ENCODE results near the gene LMO7.

The LMO7 gene

DNA sequence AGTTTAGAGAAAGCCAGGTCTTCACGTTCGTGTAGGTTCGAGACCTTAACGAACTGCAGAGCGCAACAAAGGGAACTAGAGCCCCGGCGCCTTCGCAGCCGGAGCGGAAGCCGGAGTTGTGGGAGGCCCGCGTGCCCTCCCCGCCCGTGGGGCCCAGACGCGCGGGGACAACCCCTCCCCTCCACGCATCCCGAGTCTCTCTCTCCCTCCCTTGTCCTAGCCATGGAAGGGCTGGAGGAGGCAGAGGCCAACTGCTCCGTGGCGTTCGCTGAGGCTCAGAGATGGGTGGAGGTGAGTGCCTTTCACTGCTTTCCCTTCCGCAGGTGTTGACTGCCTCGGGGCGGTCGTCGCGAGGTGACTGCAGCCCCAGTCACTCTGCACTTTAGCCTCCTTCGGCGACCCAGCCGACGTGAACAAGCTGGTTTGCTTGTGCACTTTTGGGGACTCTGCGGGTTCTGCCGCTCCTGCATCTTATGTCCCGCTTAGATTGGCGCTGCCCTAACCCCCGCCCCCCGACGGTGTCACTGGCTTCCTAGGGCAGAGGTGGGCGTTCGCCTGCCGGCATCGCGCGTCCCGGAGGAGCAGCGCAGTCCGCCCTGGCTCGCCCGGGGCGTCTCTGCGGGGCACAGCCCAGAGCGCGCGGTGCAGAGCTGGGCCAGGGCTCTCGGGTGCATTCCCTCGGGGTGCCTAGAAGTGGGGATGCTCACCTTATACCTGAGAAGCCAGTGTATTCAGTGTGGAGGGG, 478 bp downstream of the LMO7 start:
- no peak for TF ChIP-seq CTCF (IDR thresholded peaks at IDR 0.05)

DNA sequence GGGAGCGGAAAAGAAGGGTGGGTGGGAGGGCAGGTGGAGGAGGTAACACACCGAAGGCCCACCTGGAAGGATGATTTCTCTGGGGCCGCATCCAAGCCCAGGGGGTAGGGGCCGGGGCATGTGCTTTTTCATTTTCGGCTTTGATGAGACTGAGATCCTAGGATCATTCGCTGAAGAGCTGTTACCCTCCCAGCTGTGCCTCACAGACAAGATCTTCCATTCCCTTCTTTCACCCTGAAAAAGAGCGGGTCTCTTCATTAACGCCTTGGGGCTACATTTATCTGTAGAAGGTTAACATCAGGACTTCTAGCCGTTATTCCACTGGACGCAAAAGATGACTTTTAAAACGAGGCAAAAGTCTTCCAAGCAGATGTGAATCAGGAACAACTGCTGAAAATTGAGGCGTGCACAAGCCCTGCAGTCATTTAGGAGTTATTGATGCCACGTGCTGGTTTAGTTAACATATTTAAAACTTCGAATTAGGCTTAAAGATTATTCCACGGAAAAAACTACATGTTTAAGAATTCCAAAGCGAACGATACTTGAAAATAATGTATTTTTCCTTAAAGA, 1.1 kb downstream of the LMO7 start:
- no peak for TF ChIP-seq CTCF (IDR thresholded peaks at IDR 0.05)

GRCh38 chr13:75639454-75639853, 3.3 kb downstream of the LMO7 start:
- TF ChIP-seq CTCF (IDR thresholded peaks at IDR 0.05): no peak

DNA sequence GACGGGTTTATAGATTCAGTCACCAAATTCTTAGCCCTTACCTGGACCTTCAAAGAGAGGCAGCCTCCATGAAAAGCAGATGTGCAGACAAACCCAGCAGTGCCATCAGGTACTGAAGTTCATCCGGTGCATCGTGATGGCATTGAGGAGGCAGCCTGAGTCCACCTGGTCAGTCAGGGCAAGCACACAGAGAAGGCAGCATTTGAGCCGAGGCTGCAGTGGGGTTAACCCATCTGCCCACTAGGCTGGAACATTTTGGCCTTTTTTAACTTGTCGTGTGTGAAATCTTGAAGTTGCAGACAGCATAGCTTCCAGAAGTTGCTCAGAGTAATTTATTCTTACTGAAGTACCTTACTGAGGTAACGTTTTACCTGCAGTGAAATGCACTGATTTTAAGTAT, 4.9 kb downstream of the LMO7 start:
- TF ChIP-seq CTCF (IDR thresholded peaks at IDR 0.05): no peak

- no peak for TF ChIP-seq CTCF (IDR thresholded peaks at IDR 0.05)
These were observed 7.1 kb downstream of the LMO7 start for GRCh38 chr13:75643182-75643581.

DNA sequence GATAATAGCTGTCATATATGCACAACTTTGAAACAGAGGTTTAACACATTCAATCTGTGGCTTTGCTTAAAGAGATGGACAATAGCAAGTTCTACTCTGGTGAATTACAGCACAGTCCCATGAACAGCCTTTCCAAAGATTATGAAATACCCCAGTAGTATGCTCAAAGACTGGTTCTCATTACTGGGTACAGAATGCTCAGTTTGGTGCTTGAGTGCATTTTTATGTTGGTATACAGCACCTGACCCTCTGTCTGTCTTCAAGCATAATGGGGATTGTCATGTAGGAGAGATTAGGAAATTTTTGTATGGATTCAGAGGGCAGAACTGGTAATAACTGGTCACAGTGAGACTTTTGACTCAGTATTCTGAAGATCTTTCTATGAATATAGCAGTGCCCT, 7.6 kb downstream of the LMO7 start:
- no peak for TF ChIP-seq CTCF (IDR thresholded peaks at IDR 0.05)

- no peak for TF ChIP-seq CTCF (IDR thresholded peaks at IDR 0.05)
These were observed 9.0 kb downstream of the LMO7 start for GRCh38 chr13:75645141-75645540.
